Stimulated activated CD4-positive, alpha-beta T cell treated with anti-CD3 and anti-CD28 coated beads, TNF-alpha, amount 100 ng/mL, for 48 hours (primary cell): ENCODE data around the gene ADAMTS3.

Experiments used
- DNase-seq, 3 donors: peaks; one replicate each; pipeline ENCODE4 v3.0.0-alpha.2; 2020; ENCODE audit warnings: low read depth in 3 of 3

ADAMTS3 gene

GRCh38 chr4:72300126-72300525, 268.9 kb downstream of the ADAMTS3 start:
- DNase-seq = no peak

DNA sequence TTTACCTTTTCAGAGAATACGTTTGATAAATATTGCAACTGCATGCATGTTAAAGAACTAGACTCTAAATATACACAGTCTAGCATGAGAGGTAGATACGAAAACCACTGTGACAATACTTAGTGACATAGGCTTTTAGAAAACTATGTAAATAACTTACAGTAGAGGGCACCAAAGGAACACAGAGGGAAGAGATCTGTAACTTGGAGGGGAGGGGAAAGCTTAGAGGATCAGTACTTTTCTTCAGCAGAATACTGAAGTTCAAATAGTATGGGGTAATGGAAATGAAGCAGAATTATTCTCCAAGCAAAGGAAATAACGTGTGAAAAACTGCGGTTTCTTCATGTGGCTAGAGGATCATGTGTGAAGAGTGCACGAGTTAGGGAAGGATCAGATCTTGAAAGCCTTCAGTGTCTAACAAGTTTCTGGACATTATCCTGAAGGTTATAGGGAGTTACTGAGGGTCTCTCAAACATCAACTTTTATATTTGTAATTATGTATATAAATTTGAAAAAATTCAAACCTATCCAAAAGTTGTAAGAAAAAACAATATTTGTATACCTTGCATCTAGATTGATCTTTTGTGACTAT, 273.0 kb downstream of the ADAMTS3 start:
- no peak for DNase-seq

GRCh38 chr4:72290737-72291136, 278.3 kb downstream of the ADAMTS3 start:
- no peak for DNase-seq

GRCh38 chr4:72286910-72287309, 282.1 kb downstream of the ADAMTS3 start:
- no peak for DNase-seq

- no peak for DNase-seq
Observed at GRCh38 chr4:72286185-72286584, 282.8 kb downstream of the ADAMTS3 start.

- no peak for DNase-seq
Observed at GRCh38 chr4:72283357-72283756, 285.7 kb downstream of the ADAMTS3 start.

DNA sequence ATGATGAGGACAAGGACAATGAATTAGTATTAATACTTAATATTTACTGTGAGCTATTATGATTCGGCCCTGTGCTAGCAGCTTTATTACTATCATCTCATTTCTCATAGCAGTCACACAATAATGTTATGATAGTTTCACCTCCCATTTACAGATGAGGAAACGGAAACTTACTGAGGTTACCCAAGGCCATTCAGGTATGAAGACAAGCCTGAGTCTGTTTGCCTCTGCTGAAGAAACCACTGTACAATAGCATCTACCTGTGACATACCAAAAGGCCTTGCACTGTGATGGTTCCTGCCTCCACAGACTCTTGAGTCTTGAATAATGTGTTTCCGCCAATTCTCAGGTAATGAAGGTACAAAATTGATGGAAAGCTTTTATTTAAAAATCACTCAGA, 288.8 kb downstream of the ADAMTS3 start:
- DNase-seq = no peak

- no peak for DNase-seq
Observed at GRCh38 chr4:72275381-72275780, 293.6 kb downstream of the ADAMTS3 start.

GRCh38 chr4:72274251-72274650, 294.8 kb downstream of the ADAMTS3 start:
- no peak for DNase-seq

DNA sequence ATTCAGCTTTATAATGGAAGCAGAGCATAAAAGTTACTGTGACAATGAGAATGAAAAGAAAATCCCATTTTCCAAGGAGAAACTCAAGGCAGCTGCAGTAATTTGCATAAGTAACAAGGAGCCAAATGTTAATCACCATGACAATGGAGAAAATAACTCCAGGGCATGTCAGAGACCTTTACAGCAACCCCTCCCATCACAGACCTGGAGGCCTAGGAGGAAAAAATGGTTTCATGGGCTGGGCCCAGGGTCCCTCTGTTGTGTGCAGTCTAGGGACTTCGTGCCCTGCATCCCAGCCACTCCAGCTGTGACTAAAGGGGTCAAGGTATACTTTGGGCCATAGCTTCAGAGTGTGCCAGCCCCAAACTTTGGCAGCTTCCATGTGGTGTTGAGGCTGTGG, 313.8 kb downstream of the ADAMTS3 start:
- no peak for DNase-seq

DNA sequence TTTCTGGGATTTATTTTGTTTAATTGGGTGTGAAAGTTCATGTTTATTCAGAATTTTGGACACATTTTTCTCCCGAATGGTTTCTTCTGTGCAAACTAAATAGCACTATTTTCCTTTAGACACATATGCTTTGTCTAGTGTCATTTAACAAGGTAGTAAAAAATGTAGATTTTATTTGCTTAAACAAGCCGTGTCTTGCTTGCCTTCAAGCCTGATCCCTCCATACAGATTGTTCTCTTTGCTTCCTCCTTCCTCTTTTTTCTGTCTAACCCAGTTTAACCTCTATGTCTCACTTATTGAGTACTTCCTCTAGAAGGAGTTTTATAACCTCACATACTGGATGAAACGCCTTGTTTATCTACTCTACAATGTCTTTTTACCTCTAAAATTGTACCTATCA, 325.4 kb downstream of the ADAMTS3 start:
- no peak for DNase-seq

DNA sequence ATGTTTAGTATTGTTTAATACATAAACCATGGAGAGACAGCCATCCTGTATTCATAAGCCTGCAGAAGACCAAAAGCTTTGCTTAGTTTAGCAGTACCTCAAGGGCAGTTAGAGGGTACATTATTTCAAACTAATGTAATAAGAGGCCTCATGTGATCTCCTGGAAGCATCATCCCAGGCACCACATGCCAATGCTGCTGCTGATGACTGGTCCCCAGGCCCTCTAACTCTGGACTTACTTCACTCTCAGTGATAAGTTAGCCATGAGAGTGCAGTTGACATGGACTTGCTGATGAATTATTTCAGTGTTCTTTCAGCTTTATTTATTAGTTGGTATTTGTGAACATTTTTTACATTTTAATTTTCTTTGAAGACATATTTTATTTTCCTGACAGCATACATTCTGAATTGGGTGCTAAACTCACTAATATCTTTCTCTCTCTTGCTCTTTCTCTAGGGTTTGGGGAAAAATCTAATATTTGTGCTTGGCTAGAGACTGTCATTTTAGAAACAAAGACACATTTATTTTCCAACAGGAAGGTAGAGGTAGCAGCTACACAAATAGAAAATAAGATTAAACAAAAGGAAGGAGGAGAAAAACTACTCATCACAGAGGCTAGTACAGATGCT, 329.4 kb downstream of the ADAMTS3 start:
- no peak for DNase-seq
